ENCODE measurements around the gene KRTAP6-2.

Gene KRTAP6-2

GRCh38 chr21:30613836-30614235, 15.1 kb upstream of the KRTAP6-2 start, which contains the start of gene KRTAP6-1:
Gene KRTAP6-1, minus strand, starts transcription at chr21:30613930. Its CDS starts 26 bp downstream, at chr21:30613904.
- H3K4me3 ChIP-seq (ENCODE audit: low read length): no peak within 1 kb of the TSS
- H3K9me3 ChIP-seq (ENCODE audit: low read length): no peaks in the 10 kb centered on the region
- H3K4me1 ChIP-seq (ENCODE audit: insufficient read depth, low read length): no peaks in the 10 kb centered on the region
- H2AFZ ChIP-seq (ENCODE audit: low read depth, low read length): no peak within 1 kb of the TSS
- H3K27me3 ChIP-seq (ENCODE audit: insufficient read depth, low read length): no peaks in the 10 kb centered on the region
- no peaks in the 10 kb centered on the region for H3K36me3 ChIP-seq (ENCODE audit: insufficient read depth, low read length)

DNA sequence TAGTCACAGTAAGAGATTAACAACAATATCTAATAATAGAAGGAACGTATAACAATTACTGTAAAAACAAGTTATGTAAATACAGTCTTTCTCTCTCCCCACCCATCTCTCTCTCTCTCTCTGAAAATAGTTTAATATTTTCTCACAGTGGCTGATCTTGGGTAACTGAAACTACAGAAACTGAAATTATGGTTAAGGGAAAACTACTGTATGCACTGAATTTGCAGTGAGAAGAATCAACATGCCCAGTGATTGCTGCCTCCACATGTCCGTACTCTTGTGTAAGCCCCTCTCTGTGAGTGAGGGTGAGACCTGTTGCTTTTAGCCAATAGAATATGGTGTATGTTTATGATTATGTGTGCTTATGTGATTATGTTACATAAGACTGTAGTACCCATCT, 13.4 kb upstream of the KRTAP6-2 start:
- no peak overlapping the region for H2AFZ ChIP-seq (ENCODE audit: low read depth, low read length)
- no peak overlapping the region for H3K4me3 ChIP-seq (ENCODE audit: low read length)
- H3K9me3 ChIP-seq (ENCODE audit: low read length): no peaks in the 10 kb centered on the region
- H3K36me3 ChIP-seq (ENCODE audit: insufficient read depth, low read length): no peaks in the 10 kb centered on the region
- no peaks in the 10 kb centered on the region for H3K4me1 ChIP-seq (ENCODE audit: insufficient read depth, low read length)
- no peaks in the 10 kb centered on the region for H3K27me3 ChIP-seq (ENCODE audit: insufficient read depth, low read length)

GRCh38 chr21:30605968-30606367, 7.3 kb upstream of the KRTAP6-2 start:
- Histone ChIP-seq H3K9me3 (ENCODE audit: low read length) (no peaks in the 10 kb centered on the region), H3K4me3 (ENCODE audit: low read length) (no peak overlapping the region), H3K27me3 (ENCODE audit: insufficient read depth, low read length) (no peaks in the 10 kb centered on the region), H2AFZ (ENCODE audit: low read depth, low read length) (no peak overlapping the region), H3K4me1 (ENCODE audit: insufficient read depth, low read length) (no peaks in the 10 kb centered on the region), H3K36me3 (ENCODE audit: insufficient read depth, low read length) (no peaks in the 10 kb centered on the region)

DNA sequence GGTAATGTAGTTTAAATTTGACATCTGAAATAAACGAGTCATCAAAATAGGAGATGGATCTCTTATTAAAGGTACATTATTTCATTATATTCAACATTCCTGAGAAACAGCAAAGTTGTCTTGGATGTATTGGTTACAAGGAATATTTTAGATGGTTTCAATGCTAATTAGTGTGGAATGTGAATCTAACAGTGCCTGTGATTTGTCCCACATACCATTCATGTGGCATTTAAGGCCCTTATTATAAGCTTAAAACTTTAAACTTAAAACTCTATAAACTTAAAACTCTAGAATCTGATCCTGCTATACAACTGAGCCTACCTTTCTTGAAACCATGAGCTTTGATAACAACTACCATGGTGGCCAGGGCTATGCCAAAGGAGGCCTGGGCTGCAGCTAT, 2.1 kb upstream of the KRTAP6-2 start, which contains the start of gene KRTAP22-1:
Gene KRTAP22-1, plus strand, starts transcription at position 301 of the 400 bp plus-strand sequence.
- H3K27me3 ChIP-seq (ENCODE audit: insufficient read depth, low read length): no peaks in the 10 kb centered on the region
- no peak within 1 kb of the TSS for H3K4me3 ChIP-seq (ENCODE audit: low read length)
- no peaks in the 10 kb centered on the region for H3K9me3 ChIP-seq (ENCODE audit: low read length)
- no peaks in the 10 kb centered on the region for H3K36me3 ChIP-seq (ENCODE audit: insufficient read depth, low read length)
- no peak within 1 kb of the TSS for H2AFZ ChIP-seq (ENCODE audit: low read depth, low read length)
- no peaks in the 10 kb centered on the region for H3K4me1 ChIP-seq (ENCODE audit: insufficient read depth, low read length)

GRCh38 chr21:30592140-30592539, 6.6 kb downstream of the KRTAP6-2 start, which contains the start of gene KRTAP6-3:
Gene KRTAP6-3, plus strand, starts transcription at chr21:30592440. Its CDS starts 6 bp downstream, at chr21:30592446.
- Histone ChIP-seq H2AFZ (ENCODE audit: low read depth, low read length) (no peak within 1 kb of the TSS), H3K36me3 (ENCODE audit: insufficient read depth, low read length) (no peaks in the 10 kb centered on the region), H3K27me3 (ENCODE audit: insufficient read depth, low read length) (no peaks in the 10 kb centered on the region), H3K4me3 (ENCODE audit: low read length) (no peak within 1 kb of the TSS), H3K9me3 (ENCODE audit: low read length) (no peaks in the 10 kb centered on the region), H3K4me1 (ENCODE audit: insufficient read depth, low read length) (no peaks in the 10 kb centered on the region)

GRCh38 chr21:30590297-30590696, 8.4 kb downstream of the KRTAP6-2 start, which contains the start of gene KRTAP22-2:
Gene KRTAP22-2, minus strand, starts transcription at chr21:30590397.
- Histone ChIP-seq H3K4me3 (ENCODE audit: low read length) (no peak within 1 kb of the TSS), H3K36me3 (ENCODE audit: insufficient read depth, low read length) (no peaks in the 10 kb centered on the region), H3K4me1 (ENCODE audit: insufficient read depth, low read length) (no peaks in the 10 kb centered on the region), H2AFZ (ENCODE audit: low read depth, low read length) (no peak within 1 kb of the TSS), H3K9me3 (ENCODE audit: low read length) (no peaks in the 10 kb centered on the region), H3K27me3 (ENCODE audit: insufficient read depth, low read length) (no peaks in the 10 kb centered on the region)

DNA sequence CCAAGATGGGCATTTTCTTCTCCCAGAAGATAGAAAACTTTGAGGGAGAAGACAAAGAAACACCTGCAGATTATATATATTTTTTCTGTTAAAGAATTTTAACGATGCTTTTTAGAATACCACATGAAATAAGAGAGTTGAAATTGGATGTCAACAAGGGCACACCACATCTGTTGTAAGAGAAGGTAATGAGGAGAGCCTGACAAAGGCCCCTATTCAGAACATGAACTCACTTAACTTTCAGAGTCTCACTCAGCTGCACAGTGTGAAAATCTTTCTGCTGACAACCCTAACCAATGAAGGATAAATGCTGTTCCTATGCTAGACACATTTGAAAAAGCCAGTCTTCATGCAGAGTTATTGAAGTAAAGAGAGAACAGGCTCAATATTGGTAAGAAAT, 15.8 kb downstream of the KRTAP6-2 start:
- H3K4me3 ChIP-seq (ENCODE audit: low read length): no peak overlapping the region
- peaks cover 6% of the 10 kb centered on the region for H3K4me1 ChIP-seq (ENCODE audit: insufficient read depth, low read length)
- no peaks in the 10 kb centered on the region for H3K9me3 ChIP-seq (ENCODE audit: low read length)
- no peak overlapping the region for H2AFZ ChIP-seq (ENCODE audit: low read depth, low read length)
- H3K27me3 ChIP-seq (ENCODE audit: insufficient read depth, low read length): no peaks in the 10 kb centered on the region
- H3K36me3 ChIP-seq (ENCODE audit: insufficient read depth, low read length): no peaks in the 10 kb centered on the region

GRCh38 chr21:30580132-30580531, 18.6 kb downstream of the KRTAP6-2 start:
- H3K27me3 ChIP-seq (ENCODE audit: insufficient read depth, low read length): no peaks in the 10 kb centered on the region
- peaks cover 6% of the 10 kb centered on the region for H3K4me1 ChIP-seq (ENCODE audit: insufficient read depth, low read length)
- no peak overlapping the region for H3K4me3 ChIP-seq (ENCODE audit: low read length)
- no peak overlapping the region for H2AFZ ChIP-seq (ENCODE audit: low read depth, low read length)
- no peaks in the 10 kb centered on the region for H3K36me3 ChIP-seq (ENCODE audit: insufficient read depth, low read length)
- H3K9me3 ChIP-seq (ENCODE audit: low read length): no peaks in the 10 kb centered on the region

DNA sequence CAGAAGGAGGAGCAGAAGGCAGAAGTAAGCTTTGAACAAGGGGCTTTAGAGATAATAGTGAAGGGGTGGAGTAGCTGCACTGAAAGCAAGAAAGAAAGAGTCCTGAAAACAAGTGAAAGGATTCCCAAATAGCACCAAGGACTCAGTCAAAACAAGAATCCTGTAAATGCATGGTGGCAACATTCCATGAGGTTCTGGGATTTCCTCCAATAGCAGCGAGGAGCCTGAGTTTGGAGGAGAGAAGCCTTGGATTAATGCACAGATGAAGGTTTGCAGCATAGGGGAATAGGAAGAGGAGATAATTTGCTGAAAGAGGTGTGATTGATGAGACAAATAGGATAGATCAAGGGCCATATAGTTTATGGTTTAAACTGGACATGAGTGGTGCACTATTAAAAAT, 19.4 kb downstream of the KRTAP6-2 start:
- no peaks in the 10 kb centered on the region for H3K27me3 ChIP-seq (ENCODE audit: insufficient read depth, low read length)
- H3K4me3 ChIP-seq (ENCODE audit: low read length): no peak overlapping the region
- no peaks in the 10 kb centered on the region for H3K9me3 ChIP-seq (ENCODE audit: low read length)
- peaks cover 6% of the 10 kb centered on the region for H3K4me1 ChIP-seq (ENCODE audit: insufficient read depth, low read length)
- no peaks in the 10 kb centered on the region for H3K36me3 ChIP-seq (ENCODE audit: insufficient read depth, low read length)
- no peak overlapping the region for H2AFZ ChIP-seq (ENCODE audit: low read depth, low read length)

DNA sequence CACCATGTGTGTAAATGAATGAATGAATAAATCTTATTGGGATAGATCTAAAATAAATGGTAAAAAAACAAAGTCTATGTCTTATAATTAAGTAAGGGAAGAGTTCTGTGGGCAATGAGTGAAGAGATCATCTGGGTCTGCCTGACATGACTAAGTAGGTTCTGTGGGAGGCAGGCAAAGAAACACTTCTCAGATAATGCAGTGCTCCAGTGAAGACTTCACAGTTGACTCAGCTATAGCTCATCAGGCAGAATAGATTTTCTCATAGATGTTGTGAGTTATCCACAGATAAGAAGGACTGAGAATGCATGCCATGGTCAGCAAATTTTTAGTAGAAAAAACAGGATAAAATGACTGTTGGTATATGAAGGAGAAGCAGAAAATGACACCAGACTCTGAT, 20.9 kb downstream of the KRTAP6-2 start:
- Histone ChIP-seq H3K9me3 (ENCODE audit: low read length) (no peaks in the 10 kb centered on the region), H3K4me3 (ENCODE audit: low read length) (no peak overlapping the region), H3K36me3 (ENCODE audit: insufficient read depth, low read length) (no peaks in the 10 kb centered on the region), H3K27me3 (ENCODE audit: insufficient read depth, low read length) (no peaks in the 10 kb centered on the region), H2AFZ (ENCODE audit: low read depth, low read length) (no peak overlapping the region), H3K4me1 (ENCODE audit: insufficient read depth, low read length) (no peaks in the 10 kb centered on the region)

DNA sequence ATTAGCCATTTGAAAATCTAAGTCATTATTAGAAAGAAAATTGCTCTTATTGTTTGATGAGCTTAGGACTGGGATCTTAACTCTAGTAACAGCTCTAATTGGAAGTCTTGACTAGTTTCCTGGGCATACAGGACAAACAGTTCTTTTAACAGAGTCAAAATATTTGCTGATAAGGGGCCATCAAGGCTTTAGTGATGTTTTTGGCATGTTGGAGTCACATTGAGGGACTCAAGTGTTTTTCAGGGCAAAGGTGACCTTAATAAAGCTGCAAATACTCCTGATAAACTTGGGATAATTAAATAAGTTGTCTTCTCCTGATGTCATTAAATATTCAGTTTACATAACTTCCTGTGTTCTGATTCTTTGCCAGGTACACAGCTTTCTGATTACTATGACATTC, 31.1 kb downstream of the KRTAP6-2 start:
- Histone ChIP-seq H3K9me3 (ENCODE audit: low read length) (no peaks in the 10 kb centered on the region), H2AFZ (ENCODE audit: low read depth, low read length) (no peak overlapping the region), H3K4me1 (ENCODE audit: insufficient read depth, low read length) (no peaks in the 10 kb centered on the region), H3K4me3 (ENCODE audit: low read length) (no peak overlapping the region), H3K27me3 (ENCODE audit: insufficient read depth, low read length) (no peaks in the 10 kb centered on the region), H3K36me3 (ENCODE audit: insufficient read depth, low read length) (no peaks in the 10 kb centered on the region)

DNA sequence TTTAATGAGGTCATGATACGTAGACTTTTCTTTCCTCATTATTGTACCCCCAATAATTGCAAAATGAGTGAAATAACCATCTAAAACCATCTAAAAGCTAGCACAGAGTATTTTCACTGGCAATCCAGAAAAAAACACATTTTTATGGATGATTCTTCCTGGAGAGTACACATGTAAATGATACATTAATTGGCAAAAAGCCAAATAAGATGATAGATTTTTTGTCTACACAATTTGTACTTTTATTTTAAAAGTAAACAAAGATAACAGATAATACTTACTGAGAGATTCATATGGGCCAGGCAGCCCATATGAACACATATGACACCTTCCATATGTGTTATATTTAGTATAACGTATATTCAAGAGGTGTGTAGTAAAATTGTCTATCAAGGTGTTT, 35.1 kb downstream of the KRTAP6-2 start:
- Histone ChIP-seq H3K4me1 (ENCODE audit: insufficient read depth, low read length) (no peaks in the 10 kb centered on the region), H2AFZ (ENCODE audit: low read depth, low read length) (no peak overlapping the region), H3K4me3 (ENCODE audit: low read length) (no peak overlapping the region), H3K9me3 (ENCODE audit: low read length) (no peaks in the 10 kb centered on the region), H3K36me3 (ENCODE audit: insufficient read depth, low read length) (no peaks in the 10 kb centered on the region), H3K27me3 (ENCODE audit: insufficient read depth, low read length) (no peaks in the 10 kb centered on the region)

DNA sequence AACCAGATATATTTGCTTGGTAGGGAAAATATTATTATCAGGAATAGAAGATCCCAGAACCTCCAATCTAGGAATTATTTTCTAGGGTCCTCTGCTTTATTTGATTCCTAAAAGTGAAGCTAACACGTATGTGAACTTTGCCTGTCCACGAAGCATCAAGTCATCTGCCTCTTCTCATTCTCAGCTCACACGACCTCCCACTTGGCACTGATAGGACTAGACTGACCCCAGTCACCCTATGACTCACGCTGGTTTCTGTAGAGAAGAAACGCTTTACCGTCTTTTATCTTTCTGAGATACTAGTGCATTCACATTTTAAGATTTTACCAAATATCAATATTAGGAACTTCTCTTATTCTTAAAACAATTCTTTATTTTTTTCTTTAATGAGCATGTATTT, 35.6 kb downstream of the KRTAP6-2 start:
- Histone ChIP-seq H3K27me3 (ENCODE audit: insufficient read depth, low read length) (no peaks in the 10 kb centered on the region), H3K4me3 (ENCODE audit: low read length) (no peak overlapping the region), H2AFZ (ENCODE audit: low read depth, low read length) (no peak overlapping the region), H3K4me1 (ENCODE audit: insufficient read depth, low read length) (no peaks in the 10 kb centered on the region), H3K9me3 (ENCODE audit: low read length) (no peaks in the 10 kb centered on the region), H3K36me3 (ENCODE audit: insufficient read depth, low read length) (no peaks in the 10 kb centered on the region)

GRCh38 chr21:30561957-30562356, 36.7 kb downstream of the KRTAP6-2 start:
- H3K9me3 ChIP-seq (ENCODE audit: low read length): no peaks in the 10 kb centered on the region

More at GRCh38 chr21:30561957-30562356, 36.7 kb downstream of the KRTAP6-2 start:
- no peaks in the 10 kb centered on the region for H3K4me1 ChIP-seq (ENCODE audit: insufficient read depth, low read length)
- H3K4me3 ChIP-seq (ENCODE audit: low read length): no peak overlapping the region
- no peak overlapping the region for H2AFZ ChIP-seq (ENCODE audit: low read depth, low read length)
- no peaks in the 10 kb centered on the region for H3K27me3 ChIP-seq (ENCODE audit: insufficient read depth, low read length)
- no peaks in the 10 kb centered on the region for H3K36me3 ChIP-seq (ENCODE audit: insufficient read depth, low read length)
